ENCODE data around the gene C11orf52. TPM values are rescaled to one million over a fixed set of nuclear protein-coding genes. Genes with fewer than 3 reads are reported as not detected.

Gene C11orf52
- total RNA-seq, 1 experiment from 2014 or later: 10.5 TPM

DNA sequence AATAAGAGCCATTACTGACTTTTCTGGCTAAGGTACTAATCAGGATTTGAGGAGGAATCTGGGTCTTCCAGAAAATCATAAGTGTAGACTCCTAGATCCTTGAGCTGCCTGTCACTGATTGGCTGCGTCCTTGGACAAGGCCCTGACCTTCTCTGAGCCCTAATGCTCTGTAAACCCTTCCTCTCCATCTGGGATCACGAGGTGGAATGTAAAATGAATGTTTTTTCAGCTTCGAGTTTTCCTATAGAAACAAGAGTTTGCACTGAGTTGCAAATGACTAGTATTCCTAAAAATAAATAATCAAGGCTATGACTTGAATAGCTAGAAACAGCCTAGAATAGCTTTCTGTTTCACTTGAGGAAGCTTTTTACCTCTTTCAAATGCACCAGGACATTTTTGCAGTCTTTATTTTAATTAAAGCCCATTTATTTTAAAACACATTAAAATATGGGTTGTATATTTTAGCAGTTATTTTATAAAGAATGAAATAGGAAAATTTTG, 17.4 kb downstream of the C11orf52 start:
- Histone ChIP-seq H3K9me3 (ENCODE audit: low read length) (no peaks in the 10 kb centered on the region), H2AFZ (ENCODE audit: low read length) (peak overlapping the region; percentile 91), H3K4me2 (ENCODE audit: low read length) (peak overlapping the region; percentile 94), H3K4me1 (ENCODE audit: insufficient read depth, low read length) (peaks cover 30% of the 10 kb centered on the region), H3K79me2 (ENCODE audit: low read length) (0 out of 2 replicates have a peak, but pooled peaks cover 4% of the 10 kb centered on the region), H3K36me3 (ENCODE audit: low read depth, low read length) (no peaks in the 10 kb centered on the region), H3K27ac (ENCODE audit: low read length) (no peak overlapping the region), H3K27me3 (ENCODE audit: low read length) (no peaks in the 10 kb centered on the region), H4K20me1 (ENCODE audit: low read length) (no peaks in the 10 kb centered on the region), H3K9me2 (replicated peaks; ENCODE audit: low read length) (no peaks in the 10 kb centered on the region), H3K4me3 (ENCODE audit: low read length) (peak overlapping the region; percentile 83), H3F3A (ENCODE audit: low read length, unreplicated experiment) (no peaks in the 10 kb centered on the region), H3K9ac (ENCODE audit: low read length) (peak overlapping the region; percentile 72)
- ATAC-seq: no peak
- intact Hi-C loops (cut with micrococcal nuclease): no loop called here
- BruUV-seq (replicated peaks): no TSS peak
- ChIA-PET POLR2A (ENCODE audit: unreplicated experiment) (interaction anchor here (0.6 kb wide), 1 partner anchor 146 kb away, joined by 4 read pairs; no protein-coding TSS in a partner anchor), CTCF (no interaction called here)
- no peak for DNase-seq
- TF ChIP-seq CTCF (conservative IDR thresholded peaks at IDR 0.05; ENCODE audit: low read depth, low read length) (no peak), EZH2 (IDR thresholded peaks at IDR 0.05; ENCODE audit: low read length, unreplicated experiment) (no peak), EZH2phosphoT487 (IDR thresholded peaks at IDR 0.05; ENCODE audit: borderline replicate concordance, low read length) (no peak)

- no peaks in the 10 kb centered on the region for H3K9me2 ChIP-seq (replicated peaks; ENCODE audit: low read length)
- H3K79me2 ChIP-seq (ENCODE audit: low read length): 0 out of 2 replicates have a peak, but pooled peaks cover 4% of the 10 kb centered on the region
- DNase-seq (no peak), ATAC-seq (peak; percentile 33)
- H3F3A ChIP-seq (ENCODE audit: low read length, unreplicated experiment): no peaks in the 10 kb centered on the region
- H3K36me3 ChIP-seq (ENCODE audit: low read depth, low read length): no peaks in the 10 kb centered on the region
- ChIA-PET CTCF (interaction anchor here (0.6 to 2.2 kb wide), 3 partner anchors 11 to 313 kb away, joined by 3 to 7 read pairs (median 3); no protein-coding TSS in a partner anchor), POLR2A (ENCODE audit: unreplicated experiment) (interaction anchor here (0.5 kb wide), 1 partner anchor 65 kb away, joined by 6 read pairs; no protein-coding TSS in a partner anchor)
- peak overlapping the region; percentile 83 for H3K4me3 ChIP-seq (ENCODE audit: low read length)
- H3K27ac ChIP-seq (ENCODE audit: low read length): no peak overlapping the region
- H2AFZ ChIP-seq (ENCODE audit: low read length): peak overlapping the region; percentile 91
- no TSS peak for BruUV-seq (replicated peaks)
- H3K4me1 ChIP-seq (ENCODE audit: insufficient read depth, low read length): peaks cover 30% of the 10 kb centered on the region
- peak overlapping the region; percentile 72 for H3K9ac ChIP-seq (ENCODE audit: low read length)
- peak overlapping the region; percentile 94 for H3K4me2 ChIP-seq (ENCODE audit: low read length)
- no peaks in the 10 kb centered on the region for H4K20me1 ChIP-seq (ENCODE audit: low read length)
- no peak for TF ChIP-seq EZH2 (IDR thresholded peaks at IDR 0.05; ENCODE audit: low read length, unreplicated experiment)
- H3K27me3 ChIP-seq (ENCODE audit: low read length): no peaks in the 10 kb centered on the region
- no peaks in the 10 kb centered on the region for H3K9me3 ChIP-seq (ENCODE audit: low read length)
- intact Hi-C loops (cut with micrococcal nuclease): no loop called here
Observed at GRCh38 chr11:111937461-111937769, 18.7 kb downstream of the C11orf52 start.

- CTCF ChIA-PET: interaction anchor here (0.6 to 2.2 kb wide), 3 partner anchors 11 to 313 kb away, joined by 3 to 7 read pairs (median 3); no protein-coding TSS in a partner anchor
- 0 out of 2 replicates have a peak, but pooled peaks cover 4% of the 10 kb centered on the region for H3K79me2 ChIP-seq (ENCODE audit: low read length)
- no peak overlapping the region for H3K27ac ChIP-seq (ENCODE audit: low read length)
- no peaks in the 10 kb centered on the region for H3K9me3 ChIP-seq (ENCODE audit: low read length)
- H3K4me2 ChIP-seq (ENCODE audit: low read length): peak overlapping the region; percentile 94
- DNase-seq (no peak), ATAC-seq (peak; percentile 8)
- no peaks in the 10 kb centered on the region for H4K20me1 ChIP-seq (ENCODE audit: low read length)
- BruUV-seq (replicated peaks): no TSS peak
- POLR2A ChIA-PET (ENCODE audit: unreplicated experiment): interaction anchor here (0.5 kb wide), 1 partner anchor 66 kb away, joined by 6 read pairs; no protein-coding TSS in a partner anchor
- peaks cover 30% of the 10 kb centered on the region for H3K4me1 ChIP-seq (ENCODE audit: insufficient read depth, low read length)
- no peaks in the 10 kb centered on the region for H3K36me3 ChIP-seq (ENCODE audit: low read depth, low read length)
- H3K27me3 ChIP-seq (ENCODE audit: low read length): no peaks in the 10 kb centered on the region
- no peaks in the 10 kb centered on the region for H3F3A ChIP-seq (ENCODE audit: low read length, unreplicated experiment)
- peak overlapping the region; percentile 91 for H2AFZ ChIP-seq (ENCODE audit: low read length)
- no peak for TF ChIP-seq EZH2phosphoT487 (IDR thresholded peaks at IDR 0.05; ENCODE audit: borderline replicate concordance, low read length)
- no peak for TF ChIP-seq EZH2 (IDR thresholded peaks at IDR 0.05; ENCODE audit: low read length, unreplicated experiment)
- no peak for TF ChIP-seq CTCF (conservative IDR thresholded peaks at IDR 0.05; ENCODE audit: low read depth, low read length)
- intact Hi-C loops (cut with micrococcal nuclease): no loop called here
- H3K4me3 ChIP-seq (ENCODE audit: low read length): peak overlapping the region; percentile 83
- no peaks in the 10 kb centered on the region for H3K9me2 ChIP-seq (replicated peaks; ENCODE audit: low read length)
- peak overlapping the region; percentile 72; the same call in 1 of the 2 replicates for H3K9ac ChIP-seq (ENCODE audit: low read length)
Observed at GRCh38 chr11:111937844-111938243, 19.1 kb downstream of the C11orf52 start.

All from PC-3 (cell line).